Measurements from ENCODE around the gene HHLA2.

DNA sequence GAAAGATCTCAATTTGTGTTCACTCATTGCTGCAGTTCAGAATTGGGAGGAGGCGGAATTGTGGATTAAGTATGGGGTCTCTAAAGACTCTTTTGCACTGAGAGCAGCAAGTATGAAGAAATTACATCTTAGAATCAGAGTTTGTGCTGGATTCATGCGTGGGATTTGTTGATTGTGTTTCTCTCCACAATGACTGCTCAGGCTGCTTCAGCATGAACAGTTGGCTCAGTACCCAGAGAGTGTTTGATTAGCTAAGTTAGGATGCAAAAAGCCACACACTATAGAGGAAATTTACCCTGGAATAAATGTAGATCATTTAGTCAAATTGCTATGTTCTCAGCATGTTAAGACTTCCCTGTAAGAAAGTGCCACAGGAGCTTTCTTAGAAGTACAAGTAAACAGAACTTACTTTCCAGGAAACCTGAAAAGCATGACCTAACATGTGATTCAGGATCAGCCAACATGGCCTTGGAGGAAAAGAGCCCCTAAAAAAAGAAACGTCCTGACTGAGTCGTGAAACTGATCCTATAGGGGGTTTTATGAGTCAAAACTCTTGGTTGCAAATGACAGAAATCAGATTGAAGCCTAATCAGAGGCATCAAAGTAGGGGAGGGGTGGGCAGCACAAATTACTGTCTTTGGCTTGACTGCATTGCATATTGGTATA lies 32.6 kb downstream of the HHLA2 start:
- no peak for TF ChIP-seq EZH2 (IDR thresholded peaks at IDR 0.05; ENCODE audit: low read length)
- TF ChIP-seq, protein P1, sequence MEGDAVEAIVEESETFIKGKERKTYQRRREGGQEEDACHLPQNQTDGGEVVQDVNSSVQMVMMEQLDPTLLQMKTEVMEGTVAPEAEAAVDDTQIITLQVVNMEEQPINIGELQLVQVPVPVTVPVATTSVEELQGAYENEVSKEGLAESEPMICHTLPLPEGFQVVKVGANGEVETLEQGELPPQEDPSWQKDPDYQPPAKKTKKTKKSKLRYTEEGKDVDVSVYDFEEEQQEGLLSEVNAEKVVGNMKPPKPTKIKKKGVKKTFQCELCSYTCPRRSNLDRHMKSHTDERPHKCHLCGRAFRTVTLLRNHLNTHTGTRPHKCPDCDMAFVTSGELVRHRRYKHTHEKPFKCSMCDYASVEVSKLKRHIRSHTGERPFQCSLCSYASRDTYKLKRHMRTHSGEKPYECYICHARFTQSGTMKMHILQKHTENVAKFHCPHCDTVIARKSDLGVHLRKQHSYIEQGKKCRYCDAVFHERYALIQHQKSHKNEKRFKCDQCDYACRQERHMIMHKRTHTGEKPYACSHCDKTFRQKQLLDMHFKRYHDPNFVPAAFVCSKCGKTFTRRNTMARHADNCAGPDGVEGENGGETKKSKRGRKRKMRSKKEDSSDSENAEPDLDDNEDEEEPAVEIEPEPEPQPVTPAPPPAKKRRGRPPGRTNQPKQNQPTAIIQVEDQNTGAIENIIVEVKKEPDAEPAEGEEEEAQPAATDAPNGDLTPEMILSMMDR (optimal IDR thresholded peaks at IDR 0.05 in 1 of 3, IDR thresholded peaks at IDR 0.05 in 1 of 3, conservative IDR thresholded peaks at IDR 0.05 in 1 of 3; ENCODE audit: extremely low read depth in 1 of 3, insufficient read depth in 2 of 3, low read length in 3 of 3): no peak

Data from keratinocyte (primary cell).